NCI-H1417 treated with DMSO at 0.1 percent for 48 hours (cell line): ENCODE data around the gene C7.
"Not testable (repeated sequence)": the region's sequence is repeated elsewhere in the genome, so short reads cannot be mapped to it uniquely, and the experiment has no call there.

Experiments used
- DNase-seq: peaks from one replicate; lab custom pipeline; 2025; lab: John Stamatoyannopoulos, UW

C7 gene

GRCh38 chr5:40991168-40991980 is 82.1 kb downstream of the C7 start:
- no peak for DNase-seq

- DNase-seq, result no peak
These were observed 82.8 kb downstream of the C7 start for GRCh38 chr5:40991981-40992559.

DNA sequence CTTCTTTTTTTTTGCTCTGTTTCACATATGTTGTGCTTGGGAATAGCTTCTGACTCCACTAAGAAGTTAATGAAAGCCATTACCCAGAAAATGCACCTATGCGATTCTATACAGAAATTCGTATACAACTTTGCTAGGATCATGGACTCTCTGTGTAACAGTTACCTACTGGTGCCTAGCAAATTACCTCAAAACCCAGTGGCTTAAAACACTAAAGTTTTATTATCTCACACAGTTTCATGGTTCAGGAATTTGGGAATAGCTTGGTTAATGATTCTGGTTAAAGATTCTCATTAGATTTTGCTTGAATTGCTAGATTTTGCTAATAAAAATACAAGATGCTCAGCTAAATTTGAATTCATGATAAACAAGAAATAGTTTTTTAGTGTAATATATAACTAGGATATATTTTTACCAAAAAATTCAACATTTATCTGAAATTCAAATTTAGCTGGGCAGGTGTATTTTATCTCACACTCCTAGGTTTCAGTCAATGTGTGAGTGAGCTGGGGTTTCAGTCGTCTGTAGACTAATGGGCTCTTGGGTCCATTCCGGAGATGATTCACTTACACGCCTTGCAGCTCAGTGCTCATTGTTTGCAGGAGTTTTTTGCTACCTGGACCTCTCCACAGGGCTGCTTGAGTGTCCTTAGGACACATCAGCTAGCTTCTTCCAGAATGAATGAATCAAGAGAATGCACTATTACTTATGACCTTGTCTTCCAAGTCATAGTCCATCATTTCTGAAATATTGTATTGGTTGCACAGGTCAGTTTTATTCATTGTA is 86.7 kb downstream of the C7 start:
- DNase-seq, result no peak

DNA sequence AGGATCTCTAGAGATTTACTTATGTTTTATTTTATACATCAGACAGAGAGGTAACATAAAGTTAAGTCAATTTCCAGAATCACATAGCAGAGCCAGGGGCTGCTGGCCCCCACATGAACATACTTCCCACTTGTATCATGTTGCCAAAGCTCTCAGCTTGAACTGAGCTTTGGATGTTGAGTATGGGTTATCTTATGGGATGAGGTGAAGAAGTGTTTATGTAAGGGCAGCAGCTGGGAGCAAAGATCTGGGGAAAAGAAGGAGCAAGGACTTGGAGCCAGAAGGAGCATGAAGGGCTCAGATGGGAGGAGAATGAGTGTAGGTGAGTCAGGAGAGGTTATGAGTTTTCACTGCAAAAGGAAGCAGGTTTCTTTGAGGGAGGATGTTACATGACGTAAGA is 89.8 kb downstream of the C7 start:
- no peak for DNase-seq

GRCh38 chr5:40999966-41000365 is 90.7 kb downstream of the C7 start:
- DNase-seq, result no peak

- DNase-seq, result no peak
These were observed 94.5 kb downstream of the C7 start for GRCh38 chr5:41003670-41004376.

DNA sequence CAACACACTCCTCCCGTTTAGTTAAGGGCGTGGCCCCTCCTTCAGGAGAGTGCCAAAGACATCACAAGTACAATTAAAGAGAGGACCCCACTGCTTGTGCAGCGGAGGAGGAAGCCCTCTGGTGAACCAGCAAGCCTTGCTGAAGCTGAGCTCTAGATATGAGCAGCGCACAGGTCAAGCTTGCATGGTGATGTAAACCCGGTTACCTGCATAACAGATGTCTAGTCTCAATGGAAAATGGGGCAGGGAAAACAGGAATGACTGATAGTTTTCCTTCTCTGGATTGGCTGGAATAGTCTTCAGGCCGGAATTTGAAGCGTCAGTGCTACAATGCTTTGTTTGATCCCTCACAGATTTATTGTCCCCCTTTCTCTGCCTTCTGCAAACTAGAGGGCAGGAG is 95.6 kb downstream of the C7 start:
- DNase-seq, result no peak

DNA sequence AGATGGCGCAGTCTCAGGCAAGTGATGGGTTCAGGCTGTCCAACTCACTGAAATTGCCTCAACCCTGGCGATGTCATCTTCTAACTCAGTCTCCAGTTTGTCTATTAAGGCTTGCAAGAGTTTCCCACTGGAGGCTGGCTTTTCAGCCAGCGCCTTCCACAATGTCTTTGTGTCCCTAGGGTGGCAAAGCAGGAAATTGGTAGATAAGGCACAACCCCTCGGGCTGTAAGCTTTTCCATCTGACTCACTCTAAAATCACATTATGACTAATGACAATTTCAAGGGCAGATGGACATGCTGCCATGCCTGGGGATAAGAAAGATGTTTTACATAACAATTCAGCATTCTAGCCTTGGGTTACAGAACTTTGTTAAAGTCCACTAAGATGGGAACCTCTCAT is 99.9 kb downstream of the C7 start:
- DNase-seq, result no peak

DNA sequence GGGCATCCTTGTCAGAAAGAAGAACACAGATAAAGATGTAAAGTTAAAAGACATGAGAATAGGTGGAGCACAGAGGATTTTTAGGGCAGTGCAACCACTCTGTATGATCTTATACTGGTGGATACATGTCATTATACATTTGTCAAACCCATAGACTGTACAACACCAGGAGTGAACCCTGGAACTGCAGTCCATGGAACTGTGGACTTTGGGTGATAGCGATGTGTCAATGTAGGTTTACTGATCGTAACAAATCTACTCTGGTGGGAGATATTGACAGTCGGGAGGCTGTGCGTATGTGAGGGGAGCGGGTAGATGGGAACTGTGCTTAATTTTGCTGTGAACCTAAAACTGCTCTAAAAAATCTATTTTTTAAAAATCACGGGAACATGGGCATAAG is 101.3 kb downstream of the C7 start:
- DNase-seq, result no peak

DNA sequence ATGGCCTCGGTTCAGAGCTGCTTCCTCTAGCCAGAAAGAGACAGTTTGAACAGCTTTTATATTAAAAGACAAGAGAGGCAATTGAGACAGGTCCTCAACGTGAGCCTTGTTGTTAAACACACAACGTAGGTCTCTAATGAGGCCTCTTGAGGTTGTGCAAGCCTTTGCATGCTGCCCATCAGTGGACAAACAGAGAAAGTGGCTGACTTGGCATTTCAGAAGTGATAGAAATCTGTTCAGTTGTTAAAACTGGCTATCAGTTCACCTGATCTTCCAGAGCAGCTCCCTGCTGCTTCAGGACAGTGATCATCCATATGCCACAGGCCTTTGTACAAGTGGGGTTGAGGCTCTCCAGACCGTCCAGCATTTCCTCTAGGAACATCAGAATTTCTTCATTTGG is 103.0 kb downstream of the C7 start:
- DNase-seq, result no peak

- DNase-seq, result not testable (repeated sequence)
These were observed 113.3 kb downstream of the C7 start for GRCh38 chr5:41022600-41022999.
